G401.6 (cell line): Measurements from ENCODE around the gene SNX32.

Experiments
- FAIRE-seq: peaks from 2 replicates; lab custom pipeline; 2012; peaks lifted over from hg19 to GRCh38; lab: Jason Lieb, UNC

The SNX32 gene

DNA sequence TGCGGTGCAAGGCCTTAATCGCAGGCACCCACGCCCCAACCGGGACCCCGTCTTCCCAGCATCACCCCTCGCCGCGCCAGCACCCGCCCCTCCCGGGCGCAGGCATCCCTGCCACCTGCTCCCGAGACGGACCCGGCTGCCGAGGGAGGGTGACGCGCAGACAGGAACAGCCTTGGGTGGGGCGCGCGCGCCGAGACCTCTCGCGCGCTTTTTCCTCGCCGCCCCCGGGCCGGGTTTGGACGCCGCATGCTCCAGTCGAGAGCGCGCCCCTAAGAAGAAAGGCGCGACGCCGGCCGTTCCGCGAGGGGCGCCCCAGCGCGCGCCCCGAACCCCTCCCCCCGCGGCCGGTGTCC, 23.7 kb downstream of the SNX32 start:
- FAIRE-seq, result no peak

DNA sequence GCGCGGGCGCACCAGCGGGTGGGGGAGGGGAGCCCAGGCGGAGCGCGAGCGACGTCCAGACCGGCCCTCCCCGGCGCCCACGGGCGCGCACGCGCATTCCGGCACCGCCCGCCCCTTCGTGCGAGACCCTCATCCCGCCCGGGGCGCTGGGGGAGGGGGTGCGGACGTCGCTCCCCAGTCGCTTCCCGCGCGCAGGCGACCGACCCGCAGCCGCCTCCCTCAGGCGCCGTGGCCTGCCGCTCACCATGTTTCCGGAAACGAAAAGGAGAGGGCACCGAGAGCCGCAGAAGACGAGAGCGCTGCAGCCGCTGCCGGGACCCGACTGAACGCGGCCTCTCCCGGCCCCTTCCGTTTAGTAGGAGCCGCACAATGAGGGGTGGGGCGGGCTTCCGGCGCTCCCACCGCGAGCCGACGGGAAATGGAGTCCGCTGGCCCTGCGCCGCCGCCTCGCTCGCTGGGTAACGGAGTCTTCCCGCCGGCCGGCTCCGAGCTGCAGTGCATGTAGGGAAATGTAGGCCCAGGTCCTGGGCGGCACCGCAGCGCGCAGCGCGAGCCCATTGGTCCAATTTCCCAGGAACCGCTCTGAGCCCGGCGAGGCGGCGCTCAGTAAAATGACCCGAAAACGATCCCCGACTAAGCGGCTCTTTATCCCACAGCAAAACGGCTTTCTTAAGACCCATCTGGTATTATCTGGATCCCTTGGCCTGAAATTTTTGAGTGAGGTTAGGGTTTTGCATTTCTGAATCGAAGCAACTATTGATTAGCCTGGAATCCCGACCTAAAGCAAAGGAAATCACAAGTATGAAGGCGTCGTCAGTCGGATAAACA, 24.3 kb downstream of the SNX32 start, which contains the start of gene CFL1:
Gene CFL1, minus strand, starts transcription at position 328 of the 828 bp plus-strand sequence. Its CDS starts 81 bp downstream, at position 247.
- peak; percentile 96 for FAIRE-seq

DNA sequence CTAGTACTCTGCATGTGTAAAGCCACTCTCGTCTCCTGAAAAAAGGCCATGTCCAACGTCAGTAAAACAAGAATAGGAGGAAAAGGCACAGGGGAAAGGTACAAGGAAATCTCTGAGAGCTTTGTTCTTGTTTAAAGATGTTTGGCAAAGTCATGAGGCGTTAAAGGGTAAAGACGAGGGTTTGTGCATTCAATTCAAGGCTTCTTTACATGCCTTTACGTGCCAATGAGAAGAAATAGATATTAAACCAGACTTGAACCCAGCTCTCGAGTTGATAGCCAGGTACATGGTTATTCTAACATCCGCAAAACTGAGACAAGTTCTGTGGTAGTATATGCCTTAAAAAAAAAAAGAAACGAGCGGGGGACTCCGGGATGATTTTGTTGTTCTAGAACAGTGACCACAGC, 24.9 kb downstream of the SNX32 start:
- FAIRE-seq, result no peak

DNA sequence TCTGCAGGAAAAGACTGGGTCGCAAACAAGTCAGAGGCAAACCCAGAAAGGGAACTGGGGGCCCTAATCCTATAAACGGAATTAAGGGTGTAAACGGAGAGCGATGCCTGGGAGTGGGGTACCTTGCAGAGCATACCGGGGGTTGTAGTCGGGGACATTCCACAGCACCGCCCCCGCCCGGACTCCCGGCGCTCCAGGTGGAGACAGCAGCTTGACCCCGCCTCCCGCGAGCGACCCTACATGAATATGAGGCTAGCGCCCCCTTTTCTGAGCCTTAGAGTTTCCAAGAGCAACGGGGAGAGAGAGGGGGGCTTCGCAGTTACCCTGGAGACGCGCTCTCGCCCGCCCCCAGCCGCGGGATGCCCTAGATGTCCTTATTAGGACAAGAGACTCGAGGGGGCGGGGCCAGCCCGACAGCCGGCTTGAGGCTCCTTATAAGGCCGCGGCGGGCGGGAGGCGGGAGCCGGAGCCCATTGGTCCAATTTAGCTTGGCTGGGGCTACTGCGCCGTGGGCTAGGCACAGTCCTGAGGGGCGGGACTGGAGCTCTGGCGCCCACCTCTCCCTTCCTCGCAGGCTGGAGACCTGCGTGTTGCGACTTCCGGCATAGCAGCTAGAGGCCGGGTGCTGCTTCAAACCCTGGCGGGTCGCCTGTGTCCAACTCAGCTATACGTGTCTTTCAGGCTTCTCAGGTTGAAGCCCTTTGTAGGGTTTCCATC, 25.5 kb downstream of the SNX32 start:
- FAIRE-seq, result peak; percentile 97

DNA sequence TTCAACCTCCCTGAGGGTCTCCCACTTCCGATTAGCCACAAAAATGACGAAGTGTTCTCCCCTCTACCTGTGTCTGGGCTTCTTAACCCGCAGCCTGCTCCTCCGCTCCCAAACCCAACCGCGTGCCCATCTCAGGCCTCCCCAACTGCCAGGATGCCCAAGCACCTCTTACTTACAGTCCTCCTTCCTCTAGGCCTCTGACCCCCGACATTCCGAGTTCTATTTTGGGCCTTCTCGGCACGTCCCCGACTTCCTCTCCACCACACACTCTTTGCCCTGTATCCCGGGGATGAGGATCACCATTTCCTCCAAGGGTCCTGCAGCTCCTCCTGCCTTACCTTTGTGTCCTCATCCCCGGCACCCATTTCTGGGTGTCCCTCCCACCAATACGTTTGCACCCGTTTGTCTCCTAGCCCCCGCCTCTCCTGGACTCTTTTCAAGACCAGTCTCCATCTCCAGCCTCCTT, 26.1 kb downstream of the SNX32 start:
- no peak for FAIRE-seq

DNA sequence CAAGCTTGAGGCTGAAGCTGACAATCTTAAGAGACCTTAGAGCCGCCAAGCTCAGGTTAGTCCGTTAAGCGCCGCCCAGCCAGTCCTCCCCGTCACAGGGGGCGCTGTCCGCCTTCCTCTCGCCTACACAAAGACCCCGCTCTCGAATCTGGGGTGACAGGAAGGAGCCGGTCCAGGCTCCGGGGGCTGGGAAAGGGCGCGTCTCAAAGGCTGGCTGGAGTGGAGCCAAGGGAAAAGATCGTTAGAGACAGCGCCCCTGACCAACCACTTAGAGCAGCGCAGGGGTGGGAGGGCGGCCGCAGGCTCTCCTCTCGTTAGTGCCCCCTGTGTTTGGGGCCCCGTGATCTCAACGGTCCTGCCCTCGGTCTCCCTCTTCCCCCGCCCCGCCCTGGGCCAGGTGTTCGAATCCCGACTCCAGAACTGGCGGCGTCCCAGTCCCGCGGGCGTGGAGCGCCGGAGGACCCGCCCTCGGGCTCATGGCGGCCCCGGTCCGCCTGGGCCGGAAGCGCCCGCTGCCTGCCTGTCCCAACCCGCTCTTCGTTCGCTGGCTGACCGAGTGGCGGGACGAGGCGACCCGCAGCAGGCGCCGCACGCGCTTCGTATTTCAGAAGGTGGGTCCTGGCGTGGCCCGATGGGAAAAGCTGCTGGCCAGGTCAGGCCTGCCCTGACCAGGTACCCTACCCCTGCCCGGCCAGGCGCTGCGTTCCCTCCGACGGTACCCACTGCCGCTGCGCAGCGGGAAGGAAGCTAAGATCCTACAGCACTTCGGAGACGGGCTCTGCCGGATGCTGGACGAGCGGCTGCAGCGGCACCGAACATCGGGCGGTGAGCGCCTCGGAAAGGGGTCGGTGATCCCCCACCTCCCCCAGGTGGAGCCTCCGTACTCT, 26.8 kb downstream of the SNX32 start, which contains the start of gene MUS81:
Gene MUS81, plus strand, starts transcription at position 156 of the 887 bp plus-strand sequence. Its CDS starts 321 bp downstream, at position 477.
- peak; percentile 95 for FAIRE-seq

DNA sequence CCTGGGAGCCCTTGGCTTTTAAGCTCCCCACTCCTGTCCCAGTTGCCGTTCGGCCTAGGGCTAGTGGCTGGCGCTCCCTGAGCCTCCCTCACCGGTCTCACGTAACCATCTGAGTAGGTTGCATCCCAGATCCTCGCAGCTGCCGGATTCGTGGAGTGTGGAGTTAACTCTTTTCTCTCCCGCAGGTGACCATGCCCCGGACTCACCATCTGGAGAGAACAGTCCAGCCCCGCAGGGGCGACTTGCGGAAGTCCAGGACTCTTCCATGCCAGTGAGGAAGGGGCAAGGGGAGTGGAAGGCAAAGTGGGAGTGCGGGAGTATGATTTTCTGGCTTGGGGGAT, 27.4 kb downstream of the SNX32 start:
- no peak for FAIRE-seq

DNA sequence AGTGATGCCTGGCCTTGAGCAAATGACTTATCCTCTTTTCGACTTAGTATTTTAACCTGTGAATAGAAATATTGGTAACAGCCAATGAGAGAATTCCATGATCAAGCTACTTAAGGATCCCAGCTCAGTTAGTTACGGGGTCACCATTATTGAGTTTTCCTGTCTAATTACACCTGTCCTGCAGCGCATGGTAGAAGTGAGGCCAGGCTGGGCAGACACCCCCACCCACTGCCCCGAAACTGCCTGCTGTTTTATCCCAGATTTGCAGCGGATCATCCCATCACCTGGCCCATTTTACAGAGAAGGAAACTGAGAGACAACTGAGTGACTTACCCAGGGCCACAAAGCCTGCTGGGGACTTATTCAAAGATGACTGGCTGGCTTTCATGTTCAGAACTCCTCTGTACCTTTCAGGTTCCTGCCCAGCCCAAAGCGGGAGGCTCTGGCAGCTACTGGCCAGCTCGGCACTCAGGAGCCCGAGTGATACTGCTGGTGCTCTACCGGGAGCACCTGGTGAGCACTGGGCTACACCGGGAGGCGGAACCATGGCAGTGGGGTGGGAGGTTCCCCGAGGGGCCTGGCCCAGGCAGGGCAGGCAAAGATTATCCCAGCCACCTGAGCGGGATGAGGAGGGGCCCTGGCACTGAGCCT, 27.9 kb downstream of the SNX32 start:
- no peak for FAIRE-seq

DNA sequence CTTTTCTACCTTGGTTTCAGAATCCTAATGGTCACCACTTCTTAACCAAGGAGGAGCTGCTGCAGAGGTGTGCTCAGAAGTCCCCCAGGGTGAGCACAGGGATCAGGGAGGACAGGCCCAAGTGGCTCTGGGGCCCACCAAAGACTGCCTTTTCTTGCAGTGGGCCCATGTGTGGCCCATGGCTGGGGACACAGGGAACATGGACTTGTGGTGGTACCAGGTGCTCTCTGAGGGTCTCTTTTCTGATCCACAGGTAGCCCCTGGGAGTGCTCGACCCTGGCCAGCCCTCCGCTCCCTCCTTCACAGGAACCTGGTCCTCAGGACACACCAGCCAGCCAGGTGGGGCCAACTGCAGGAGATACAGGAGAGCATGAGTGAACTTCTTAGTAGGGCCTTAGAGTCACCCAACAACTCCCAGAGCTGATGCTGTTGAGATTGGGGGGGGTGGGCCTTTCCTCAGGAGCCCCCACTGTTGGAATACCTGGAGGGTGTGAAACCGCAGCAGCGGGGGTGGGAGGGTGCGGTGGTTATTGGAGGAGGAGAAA, 28.5 kb downstream of the SNX32 start:
- FAIRE-seq, result no peak

DNA sequence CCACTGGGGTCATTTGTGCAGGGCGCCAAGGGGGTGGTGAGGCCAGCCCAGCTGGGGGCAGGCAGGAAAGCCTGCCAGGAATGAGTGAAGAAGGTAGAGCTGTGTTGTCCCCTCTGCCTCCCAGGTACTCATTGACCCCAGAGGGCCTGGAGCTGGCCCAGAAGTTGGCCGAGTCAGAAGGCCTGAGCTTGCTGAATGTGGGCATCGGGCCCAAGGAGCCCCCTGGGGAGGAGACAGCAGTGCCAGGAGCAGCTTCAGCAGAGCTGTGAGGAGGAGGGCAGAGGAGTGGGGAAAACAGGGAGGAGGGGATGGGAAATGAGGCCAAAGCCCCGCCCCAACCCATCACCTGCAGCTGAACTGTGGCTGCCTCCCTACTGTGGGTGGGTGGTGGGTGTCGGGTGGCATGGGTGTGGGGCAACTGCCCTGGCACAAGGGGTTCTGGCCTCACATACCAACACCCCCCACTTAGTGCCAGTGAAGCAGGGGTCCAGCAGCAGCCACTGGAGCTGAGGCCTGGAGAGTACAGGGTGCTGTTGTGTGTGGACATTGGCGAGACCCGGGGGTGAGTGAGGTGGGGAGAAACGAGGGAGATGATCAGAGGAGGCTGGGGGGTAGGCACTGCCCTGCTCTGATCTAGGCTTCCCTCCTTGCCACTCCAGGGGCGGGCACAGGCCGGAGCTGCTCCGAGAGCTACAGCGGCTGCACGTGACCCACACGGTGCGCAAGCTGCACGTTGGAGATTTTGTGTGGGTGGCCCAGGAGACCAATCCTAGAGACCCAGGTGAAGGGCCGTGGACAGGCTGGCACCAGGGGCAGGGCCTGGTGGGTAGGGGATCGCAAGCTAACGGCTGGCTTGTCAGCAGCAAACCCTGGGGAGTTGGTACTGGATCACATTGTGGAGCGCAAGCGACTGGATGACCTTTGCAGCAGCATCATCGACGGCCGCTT, 29.5 kb downstream of the SNX32 start:
- no peak for FAIRE-seq

DNA sequence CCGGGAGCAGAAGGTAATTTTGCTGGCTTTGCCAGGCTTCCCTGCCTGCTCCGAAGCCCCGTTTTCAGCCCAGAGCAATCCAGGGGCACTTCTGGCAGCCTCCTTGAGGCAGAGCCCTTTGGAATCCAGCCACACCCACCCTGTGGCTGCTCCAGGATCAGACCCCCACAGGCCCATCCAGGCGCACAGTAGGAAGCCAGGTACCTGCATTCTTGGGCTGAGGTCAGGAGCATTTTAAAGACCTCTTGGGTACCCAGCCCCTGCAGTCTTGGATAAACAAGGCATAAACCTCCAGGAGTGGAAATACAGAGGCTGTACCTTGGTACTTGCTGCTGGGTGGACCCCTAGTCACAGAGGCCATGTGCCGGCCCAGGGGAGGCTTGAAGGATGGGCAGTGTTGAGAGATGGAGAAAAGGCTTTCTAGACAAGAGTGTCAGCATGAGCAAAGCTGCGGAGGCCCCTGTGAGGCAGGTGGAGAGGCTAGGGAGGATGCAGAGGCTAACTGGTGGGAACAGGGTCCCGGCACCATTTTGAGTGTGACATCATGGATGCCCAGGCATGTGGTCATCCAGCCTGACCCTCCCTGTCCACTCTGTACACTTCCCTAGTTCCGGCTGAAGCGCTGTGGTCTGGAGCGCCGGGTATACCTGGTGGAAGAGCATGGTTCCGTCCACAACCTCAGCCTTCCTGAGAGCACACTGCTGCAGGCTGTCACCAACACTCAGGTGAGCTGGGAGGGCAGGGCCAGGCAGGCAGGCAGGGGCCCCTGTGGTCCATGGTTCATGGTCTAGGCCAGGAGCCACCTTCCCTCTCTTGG, 30.3 kb downstream of the SNX32 start:
- FAIRE-seq, result no peak

DNA sequence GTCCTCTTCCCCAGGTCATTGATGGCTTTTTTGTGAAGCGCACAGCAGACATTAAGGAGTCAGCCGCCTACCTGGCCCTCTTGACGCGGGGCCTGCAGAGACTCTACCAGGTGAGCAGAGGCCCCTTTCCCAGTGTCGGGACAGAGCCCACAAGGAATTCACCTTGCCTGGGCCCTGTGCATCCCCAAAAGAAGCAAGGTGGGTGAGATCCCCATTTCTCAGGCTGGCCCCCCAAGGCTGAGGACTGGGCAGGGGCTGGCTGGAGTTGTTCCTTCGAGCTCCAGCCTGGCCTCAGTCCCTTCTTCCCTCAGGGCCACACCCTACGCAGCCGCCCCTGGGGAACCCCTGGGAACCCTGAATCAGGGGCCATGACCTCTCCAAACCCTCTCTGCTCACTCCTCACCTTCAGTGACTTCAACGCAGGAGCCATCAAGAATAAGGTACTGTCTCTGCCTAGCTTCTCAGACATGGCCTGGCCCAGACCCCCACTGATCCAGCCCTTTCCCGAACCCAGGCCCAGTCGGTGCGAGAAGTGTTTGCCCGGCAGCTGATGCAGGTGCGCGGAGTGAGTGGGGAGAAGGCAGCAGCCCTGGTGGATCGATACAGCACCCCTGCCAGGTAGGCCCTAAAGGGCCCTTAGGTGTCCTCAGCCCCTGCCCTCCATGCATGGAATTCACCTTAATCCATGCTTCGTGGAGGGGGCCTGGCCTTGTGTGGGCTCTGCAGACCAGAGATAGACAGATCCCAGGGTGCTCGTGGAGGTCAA, 31.1 kb downstream of the SNX32 start:
- FAIRE-seq, result no peak

DNA sequence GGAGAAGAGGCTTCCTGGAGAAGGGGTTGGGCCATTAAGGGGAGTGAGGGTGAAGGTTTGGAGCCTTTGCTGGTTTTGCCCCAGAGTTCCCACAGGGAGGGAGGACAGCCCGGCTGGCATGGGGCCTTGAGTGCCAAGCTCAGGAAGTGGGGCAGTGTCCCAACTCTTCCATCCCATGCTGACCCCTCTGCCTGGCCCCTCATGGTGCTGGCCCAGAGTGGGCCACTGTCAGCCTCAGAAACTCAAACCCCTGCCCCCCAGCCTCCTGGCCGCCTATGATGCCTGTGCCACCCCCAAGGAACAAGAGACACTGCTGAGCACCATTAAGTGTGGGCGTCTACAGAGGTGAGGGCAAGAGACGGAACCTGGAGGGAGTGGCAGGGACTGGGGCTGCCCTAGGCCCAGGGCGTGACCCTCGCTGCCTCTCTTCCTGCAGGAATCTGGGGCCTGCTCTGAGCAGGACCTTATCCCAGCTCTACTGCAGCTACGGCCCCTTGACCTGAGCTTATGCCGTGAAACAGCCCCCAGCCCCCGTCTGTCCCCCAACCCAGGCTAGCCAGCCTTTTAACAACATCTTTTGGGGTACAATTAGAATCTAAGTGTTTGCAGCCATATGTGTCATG, 31.9 kb downstream of the SNX32 start:
- no peak for FAIRE-seq

DNA sequence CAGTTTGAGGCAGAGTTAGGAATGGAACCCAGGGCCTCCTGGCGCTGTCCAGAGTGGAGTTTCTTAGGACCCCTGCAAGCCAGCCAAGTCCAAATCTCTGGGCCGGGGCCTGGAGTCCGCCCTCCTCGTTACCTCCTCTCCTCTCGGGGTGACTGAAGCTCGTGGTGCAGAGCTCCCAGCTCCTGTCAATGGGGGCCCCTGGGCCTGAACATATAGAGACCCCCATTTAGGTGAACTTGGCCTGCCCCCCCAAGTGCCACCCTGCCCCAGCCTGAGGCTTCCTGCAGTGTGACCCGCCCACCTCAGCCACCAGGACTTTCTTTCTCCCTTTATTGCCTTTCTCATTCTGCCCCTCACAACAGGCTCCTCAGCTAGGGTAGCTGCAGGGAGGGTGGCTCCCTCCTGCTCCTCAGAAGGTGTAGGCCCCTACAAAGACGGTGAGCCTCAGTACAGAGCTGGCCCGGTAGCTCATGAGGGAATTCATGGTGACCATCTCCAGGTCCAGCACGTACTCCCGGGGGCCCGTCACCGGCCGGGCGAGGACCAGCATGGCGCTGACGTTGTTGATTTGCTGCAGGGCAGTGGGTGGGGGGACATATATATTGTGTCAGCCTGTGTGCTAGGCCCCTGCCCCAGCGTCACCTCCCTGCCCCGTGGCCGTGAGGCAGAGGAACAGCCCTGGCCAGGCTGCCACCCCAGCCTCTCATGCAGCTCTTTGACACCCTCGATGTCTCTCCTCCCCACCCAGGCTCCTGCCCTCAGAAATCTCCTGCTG, 32.9 kb downstream of the SNX32 start:
- FAIRE-seq, result no peak

DNA sequence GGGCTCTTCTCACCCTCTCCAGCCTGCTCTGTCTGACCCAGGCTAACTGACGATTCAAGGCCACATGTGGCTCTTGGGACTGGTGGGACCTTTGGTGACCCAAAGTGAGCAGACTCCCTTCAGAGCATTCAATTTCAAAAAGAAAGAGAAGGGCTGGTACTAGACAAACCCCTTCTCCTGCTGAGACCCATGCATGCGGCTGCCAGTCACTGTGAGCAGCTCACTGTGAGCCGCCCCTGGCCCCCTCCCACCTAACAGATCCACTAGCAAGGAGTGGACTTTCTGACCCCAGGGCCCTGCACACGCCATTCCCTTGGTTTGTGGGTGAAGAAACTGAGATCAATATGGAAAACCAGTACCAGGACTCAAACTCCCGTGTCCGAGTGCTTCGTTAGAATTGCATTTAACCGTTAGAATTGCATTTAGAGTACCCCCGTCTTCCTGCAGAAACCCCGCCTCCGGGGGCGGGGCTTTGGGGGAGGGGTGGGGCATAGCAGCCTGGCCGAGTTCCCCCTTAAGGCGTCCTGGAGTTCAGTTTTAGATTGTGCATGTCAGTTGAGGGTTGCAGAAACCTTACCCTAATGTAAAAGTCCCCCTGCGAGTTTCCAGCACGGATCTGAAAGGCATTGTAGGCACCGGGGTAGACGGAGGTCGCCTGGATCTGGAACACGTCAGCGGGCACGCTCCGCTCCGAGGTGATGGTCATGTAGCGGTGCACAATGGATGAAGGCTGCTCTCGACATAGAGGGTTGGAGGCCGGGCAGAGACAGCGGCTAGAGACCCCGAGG, 33.7 kb downstream of the SNX32 start:
- FAIRE-seq, result no peak

DNA sequence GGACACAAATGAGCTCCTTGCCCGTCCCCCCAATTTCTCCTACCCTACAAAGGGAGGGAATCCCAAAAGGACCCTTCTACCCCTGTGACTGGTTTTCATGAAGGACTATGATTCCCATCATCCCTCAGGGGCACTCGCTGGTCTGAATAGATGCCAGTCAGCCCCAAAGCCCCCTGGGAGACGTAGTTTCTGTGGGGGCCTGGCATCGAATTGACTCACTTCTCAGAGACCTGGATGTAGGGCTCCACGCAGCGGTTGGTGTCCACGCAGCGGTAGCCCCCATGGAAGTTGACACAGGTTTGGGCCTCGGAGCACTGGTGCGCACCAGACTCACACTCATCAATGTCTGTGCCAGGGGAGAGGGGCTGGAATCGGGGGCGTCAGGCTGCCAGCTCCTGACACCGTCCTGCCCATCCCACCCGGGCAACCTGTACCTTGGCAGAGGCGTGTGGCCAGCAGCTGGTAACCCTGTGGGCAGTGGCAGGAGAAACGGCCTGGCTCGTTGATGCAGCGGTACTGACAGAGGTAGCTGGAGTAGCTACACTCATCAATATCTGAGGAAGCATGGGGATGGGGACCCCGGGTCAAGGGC, 34.4 kb downstream of the SNX32 start:
- FAIRE-seq, result no peak
